SK-N-MC (cell line): ENCODE results near the gene ALOX5.

Source experiments
- EZH2 ChIP-seq: fragments of 200-600 bp; sonication (generic); IDR thresholded peaks from one replicate; pipeline ENCODE4 v1.6.1; 2017; ENCODE audit warnings: antibody characterized with exemption
- FOXP2 ChIP-seq: optimal IDR thresholded peaks from 2 replicates; pipeline ENCODE3; 2011; ENCODE audit warnings: mild to moderate bottlenecking, moderate library complexity; ENCODE audit not compliant: insufficient read depth; ENCODE audit errors: extremely low read length, control extremely low read depth
- POLR2AphosphoS5 ChIP-seq: IDR thresholded peaks from 2 replicates; pipeline ENCODE4 v1.6.1; 2012; ENCODE audit warnings: mild to moderate bottlenecking, low read depth, low read length, borderline replicate concordance

GRCh38 chr10:45437587-45438465 is 63.8 kb downstream of the ALOX5 start:
- no peak for TF ChIP-seq EZH2
- no peak for TF ChIP-seq POLR2AphosphoS5
- no peak for TF ChIP-seq FOXP2
